Body of pancreas (tissue), 4 donors: ENCODE measurements around the gene P3H1.

Experiments
- CTCF ChIP-seq, 7 experiments: fragments of 450-650 bp in 4 of 7; fragments of 200-600 bp in 3 of 7; sonication (generic) in 3 of 7; IDR thresholded peaks; one replicate each; pipeline ENCODE4 v1.5.1; 2016 to 2019; ENCODE audit warnings: antibody characterized with exemption in 7 of 7
- POLR2A ChIP-seq, 3 donors: fragments of 450-650 bp; IDR thresholded peaks; one replicate each; pipeline ENCODE4 v1.6.1; 2016; ENCODE audit warnings: antibody characterized with exemption in 3 of 3, mild to moderate bottlenecking in 2 of 3

GRCh38 chr1:42786097-42786496, 19.3 kb upstream of the P3H1 start:
- TF ChIP-seq CTCF (IDR thresholded peaks at IDR 0.05): no peak
- TF ChIP-seq POLR2A (IDR thresholded peaks at IDR 0.05): no peak
